IPS-11a (cell line): ENCODE measurements around the gene SORCS2.

Source experiments
- H3K4me3 ChIP-seq: one replicate; pipeline ENCODE4 v1.5.1; 2013; ENCODE audit warnings: low read depth, low read length, control low read depth

The SORCS2 gene

DNA sequence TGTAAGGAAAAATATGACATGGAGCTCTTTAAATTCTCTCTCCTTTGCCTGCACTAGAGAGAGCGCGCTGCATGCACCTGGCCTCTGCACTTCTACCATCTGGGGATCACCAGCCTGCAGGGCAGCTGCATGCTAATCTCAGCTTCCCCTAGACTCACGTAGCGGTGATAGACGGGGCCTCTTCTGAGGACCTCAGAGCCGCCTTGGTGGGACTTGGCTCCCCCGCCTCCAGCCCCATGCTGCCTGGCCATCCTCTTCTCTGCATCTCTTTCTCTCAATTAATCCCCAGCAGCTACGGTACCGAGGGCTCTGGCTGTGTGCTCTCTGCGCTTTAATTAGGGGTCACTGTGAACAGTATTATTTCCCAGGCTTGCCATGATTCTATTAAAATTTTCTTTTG is 295.2 kb downstream of the SORCS2 start:
- H3K4me3 ChIP-seq = no peak overlapping the region

DNA sequence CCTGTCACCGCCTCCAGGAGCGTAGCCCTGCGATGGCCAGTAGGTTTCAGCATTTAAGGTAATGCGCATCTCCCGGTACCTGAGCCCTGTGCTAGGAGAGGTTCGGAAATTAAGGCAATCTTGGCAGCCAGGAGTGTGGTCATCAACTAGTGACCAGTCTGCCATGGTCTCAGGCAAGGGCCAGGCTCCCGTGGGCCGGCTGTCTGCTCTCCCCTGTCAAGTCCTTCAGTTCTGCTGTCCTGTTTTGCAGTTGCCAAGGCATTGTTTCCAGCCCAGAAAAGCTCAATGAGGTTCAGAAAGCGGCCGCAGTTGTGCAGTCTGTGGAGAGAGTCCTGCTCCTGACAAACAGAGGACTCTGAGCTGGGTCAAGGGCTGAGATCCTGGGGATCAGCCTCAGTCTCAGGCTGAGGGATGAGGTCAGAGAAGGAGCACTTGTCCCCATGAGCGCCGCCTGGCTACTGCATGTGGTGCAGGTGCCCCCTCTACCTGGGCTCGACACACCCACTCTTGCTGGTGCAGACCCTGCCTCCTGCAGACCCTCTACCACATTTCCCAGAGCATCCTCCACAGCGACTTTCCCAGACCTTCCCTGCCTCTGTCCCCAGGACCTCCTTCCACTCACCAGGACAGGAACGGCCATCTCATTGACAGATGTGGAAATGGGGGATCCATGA is 295.8 kb downstream of the SORCS2 start:
- no peak overlapping the region for H3K4me3 ChIP-seq

DNA sequence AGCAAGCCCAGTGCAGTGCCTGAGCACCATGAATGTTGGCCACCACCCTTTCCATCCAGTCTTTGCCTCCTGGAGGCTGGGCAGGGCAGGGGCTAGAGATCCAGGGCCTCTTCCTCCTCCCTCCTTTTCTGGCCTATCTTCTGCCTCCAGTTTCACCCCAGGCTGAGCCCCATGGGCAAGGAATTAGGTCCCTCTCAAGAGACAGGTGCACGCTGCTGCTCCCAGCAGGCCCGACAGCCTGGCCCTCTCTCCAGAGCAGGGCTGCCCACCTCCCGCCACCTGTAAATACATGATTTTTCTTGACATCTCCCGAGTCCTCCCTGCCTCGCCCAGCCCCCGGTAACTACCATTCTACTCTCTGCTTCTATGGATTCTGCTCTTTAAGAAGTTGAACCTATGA is 299.6 kb downstream of the SORCS2 start:
- no peak overlapping the region for H3K4me3 ChIP-seq

DNA sequence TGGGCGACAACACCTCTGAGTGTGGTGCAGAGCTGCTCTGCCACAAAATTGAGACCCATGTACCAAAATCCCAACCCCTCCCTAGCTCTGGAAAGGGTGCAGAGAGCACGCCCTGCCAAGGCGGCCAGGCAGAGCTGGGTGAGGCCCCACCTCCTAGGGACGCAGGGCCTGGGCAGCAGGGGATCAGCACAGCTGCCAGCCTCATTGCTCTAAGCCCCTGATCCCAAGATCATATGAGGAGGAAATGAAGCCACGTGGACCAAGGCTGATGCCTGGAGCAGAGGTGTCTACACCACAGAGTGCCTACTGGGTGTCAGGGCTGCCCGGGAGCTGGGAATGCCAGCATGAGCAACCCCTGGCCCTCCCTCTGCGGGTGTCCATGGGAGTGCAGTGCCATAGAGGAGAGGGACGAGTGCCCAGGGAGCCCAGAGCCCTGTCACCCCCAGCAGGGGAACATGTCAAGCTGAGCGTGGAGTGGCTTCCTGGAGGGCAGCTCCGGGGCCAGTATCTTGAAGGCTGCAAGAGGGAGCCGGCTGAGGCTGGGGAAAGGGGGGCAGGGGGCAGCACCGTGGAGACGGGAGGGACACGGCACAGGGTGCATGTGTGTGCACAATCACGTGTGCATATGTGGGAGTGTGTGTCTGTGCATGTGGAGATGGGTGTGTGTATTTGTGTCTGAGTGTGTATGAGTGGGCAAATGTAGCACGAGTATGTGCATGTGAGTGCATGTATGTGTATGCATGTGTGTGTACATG is 306.3 kb downstream of the SORCS2 start:
- no peak overlapping the region for H3K4me3 ChIP-seq

DNA sequence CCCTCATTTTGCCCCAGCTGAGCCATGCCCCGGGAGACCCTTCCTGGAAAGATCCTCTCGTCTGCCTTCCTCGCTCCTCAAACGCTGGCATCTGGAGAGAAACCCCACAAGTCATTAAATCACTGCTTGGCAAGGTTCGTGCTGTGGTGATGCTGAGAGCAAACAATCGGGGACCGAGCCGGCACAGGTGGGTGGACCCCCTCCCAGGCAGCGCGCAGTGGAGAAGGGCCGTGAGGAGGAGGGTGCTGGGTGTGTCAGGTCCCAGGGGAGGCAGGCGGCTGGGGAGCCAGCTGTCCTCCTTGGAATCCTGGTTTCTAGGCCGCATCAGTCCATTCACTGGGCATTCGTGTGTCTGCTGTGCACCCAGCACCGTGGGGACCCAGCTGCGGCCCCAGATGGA is 307.3 kb downstream of the SORCS2 start:
- H3K4me3 ChIP-seq = no peak overlapping the region

DNA sequence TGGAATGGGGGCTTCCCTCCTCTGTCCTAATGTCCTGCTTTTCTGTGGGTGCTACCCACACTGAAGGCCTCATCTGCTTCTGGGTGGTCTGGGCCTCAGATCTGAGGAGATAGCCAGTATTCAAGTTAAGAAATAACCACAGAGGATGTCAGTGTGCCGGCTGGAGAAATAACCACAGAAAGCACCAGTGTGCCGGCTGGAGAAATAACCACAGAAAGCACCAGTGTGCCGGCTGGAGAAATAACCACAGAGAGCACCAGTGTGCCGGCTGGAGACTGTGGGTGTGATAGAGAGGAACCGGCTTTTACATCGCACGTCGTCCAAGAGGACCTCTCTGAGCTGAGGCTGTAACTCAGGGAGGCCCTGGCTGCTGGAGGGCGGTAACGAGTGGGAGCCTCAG is 308.1 kb downstream of the SORCS2 start:
- no peak overlapping the region for H3K4me3 ChIP-seq

DNA sequence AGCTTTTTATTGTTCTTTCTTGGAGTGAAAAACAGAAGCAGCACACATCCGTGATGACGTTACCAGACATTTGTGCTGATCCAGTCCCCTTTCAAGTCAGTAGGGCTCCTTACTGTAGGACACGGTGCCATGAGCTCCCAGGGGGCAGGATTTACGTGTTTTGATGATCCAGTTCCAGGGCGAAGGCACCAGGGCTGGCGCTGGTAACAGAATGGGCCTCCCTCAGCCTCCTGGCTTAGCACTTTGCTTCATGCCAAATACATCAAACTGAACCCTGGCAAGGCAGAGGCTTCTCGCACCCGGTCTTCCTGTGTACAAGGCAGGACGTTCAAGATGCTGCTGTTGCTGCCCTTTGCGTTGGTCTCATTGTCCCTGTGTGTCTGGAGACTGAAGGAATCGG is 309.0 kb downstream of the SORCS2 start:
- no peak overlapping the region for H3K4me3 ChIP-seq

DNA sequence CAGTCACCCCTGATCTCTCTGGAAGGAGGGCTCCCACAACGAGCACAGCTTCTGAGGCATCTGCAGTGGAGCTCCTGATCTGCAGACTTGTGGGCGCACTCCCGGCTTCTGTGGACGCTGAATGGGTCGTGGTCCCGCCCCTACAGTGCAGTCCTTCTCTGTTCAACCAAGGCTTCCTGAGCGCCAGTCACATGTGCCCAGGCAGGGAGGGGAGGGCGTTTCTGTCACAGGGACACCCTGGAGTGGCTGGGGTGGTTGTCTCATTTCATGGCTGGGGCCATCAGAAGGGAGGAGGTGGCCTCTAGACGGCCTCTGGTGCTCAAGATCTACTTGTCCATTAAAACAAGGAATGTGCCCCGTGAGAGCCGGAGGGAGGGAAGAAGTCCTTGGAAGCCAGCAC is 309.5 kb downstream of the SORCS2 start:
- H3K4me3 ChIP-seq = no peak overlapping the region

DNA sequence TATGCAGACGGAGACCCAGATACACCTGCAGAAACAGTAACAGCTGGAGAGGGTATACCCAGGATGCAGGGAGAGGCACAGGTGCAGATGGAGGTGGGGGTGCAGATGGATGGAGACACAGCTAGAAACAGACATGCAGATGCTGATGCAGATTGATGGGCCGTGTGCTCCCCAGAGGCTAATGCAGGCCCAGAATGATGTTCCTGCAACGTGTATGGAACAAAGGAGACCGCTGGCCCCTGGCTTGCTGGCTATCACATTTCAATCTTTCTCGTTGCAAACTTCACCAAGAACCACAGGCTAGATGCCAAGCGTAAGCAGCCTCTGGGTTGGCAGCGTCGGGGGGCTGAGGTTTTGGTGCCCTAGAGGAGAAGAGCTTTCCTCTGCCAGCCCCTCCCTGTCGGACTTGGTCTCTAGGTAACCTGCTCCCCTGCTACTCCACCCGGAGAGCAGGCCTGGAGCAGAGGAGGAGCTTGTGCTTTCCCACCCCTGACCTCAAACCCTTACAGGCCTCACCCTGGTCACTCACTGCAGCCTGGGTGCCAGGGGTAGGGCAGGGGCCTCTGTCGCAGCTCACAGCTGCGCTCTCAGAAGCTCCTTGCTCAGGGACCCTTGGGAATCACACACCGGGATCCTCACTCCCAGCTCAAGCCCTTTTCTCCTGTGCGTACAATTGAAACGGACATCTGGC is 311.4 kb downstream of the SORCS2 start:
- H3K4me3 ChIP-seq = no peak overlapping the region

DNA sequence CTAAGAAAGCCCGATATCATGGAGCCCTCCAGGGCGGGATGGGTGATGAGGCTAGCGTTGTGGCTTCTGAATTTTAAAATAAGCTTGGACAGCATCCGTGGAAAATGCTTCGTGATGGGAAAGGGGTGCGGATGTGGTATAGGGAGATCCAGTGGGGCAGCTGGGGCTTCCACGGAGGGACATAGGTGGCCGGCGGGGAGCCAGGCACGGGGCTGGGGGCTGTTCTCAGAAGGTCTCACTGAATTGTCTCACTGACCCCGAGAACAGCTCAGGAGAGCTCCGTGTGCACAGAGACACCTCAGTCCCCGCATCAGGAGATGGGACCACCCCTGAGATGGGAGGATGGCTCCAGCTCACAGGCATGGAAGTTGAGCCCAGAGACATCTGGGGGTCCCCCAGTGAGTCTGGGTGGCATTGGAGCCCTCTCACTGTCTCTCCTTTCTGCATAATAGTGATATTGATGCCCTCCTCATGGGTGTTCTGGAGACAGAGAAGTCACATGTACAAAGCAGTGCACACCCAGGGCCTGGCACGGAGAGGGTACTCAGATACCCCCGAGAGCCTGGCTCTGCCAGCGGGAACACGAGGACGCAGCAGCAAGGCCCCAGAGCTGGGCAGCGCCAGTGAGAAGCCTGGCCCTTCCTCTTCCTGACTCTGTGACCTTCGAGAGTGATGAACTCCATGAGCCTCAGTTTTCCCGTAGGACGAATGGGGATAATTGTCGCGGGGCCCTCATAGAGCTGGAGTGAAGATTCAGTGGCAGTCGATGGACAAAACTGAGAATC is 313.0 kb downstream of the SORCS2 start:
- H3K4me3 ChIP-seq = no peak overlapping the region

DNA sequence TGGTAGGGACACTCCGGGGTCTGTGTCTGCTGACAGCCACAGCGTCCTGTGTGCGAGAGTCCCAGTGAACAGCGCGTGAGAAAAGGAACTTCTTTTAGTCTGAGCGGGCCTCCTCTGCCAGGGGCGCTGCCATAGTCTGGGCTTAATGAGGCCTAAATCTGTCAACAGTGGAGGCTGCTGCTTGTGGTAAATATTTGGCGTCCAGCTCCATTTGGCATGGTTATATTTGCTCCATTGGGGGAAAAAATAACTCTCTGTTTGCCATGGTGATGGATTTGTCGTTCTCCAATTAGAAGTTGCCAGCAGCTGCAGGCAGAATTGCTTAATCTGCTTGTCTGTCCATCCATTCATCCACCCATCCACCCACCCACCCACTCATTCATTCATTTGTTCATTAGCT is 313.8 kb downstream of the SORCS2 start:
- H3K4me3 ChIP-seq = no peak overlapping the region

DNA sequence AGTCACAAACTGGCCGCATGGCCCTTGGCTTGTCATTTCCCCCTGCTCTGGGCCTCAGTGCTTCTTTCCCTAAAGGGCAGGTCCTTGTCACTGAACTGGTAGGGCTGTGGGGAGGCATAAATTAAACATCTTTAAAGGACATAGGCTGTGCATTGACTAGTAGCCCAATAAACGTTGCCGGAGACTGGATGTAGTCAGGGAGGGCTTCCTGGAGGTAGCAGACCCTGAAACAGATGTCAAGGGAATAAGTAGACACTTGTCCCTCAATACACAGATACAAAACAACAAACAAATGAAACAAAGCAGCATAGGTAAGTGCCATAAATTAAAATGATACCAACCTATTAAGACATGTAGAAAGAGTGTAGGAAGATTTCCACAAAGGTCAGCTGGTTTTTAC is 314.2 kb downstream of the SORCS2 start:
- H3K4me3 ChIP-seq = no peak overlapping the region

DNA sequence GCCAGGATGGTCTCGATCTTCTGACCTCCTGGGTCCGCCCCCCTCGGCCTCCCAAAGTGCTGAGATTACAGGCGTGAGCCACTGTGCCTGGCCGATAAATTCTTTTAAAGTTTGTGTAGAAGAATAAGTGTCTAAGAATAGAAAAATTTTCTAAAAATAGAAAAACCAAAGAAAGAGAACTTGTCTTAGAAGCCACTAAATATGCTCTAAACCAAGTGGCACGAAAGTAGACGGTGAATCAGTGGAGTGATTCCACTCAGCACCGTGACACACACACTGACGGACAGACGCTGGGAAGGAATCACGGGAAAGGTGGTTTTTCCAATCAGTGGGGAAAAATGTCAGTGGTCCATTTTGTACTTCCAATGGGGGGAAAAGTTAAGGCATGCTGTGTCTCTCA is 315.0 kb downstream of the SORCS2 start:
- H3K4me3 ChIP-seq = no peak overlapping the region

DNA sequence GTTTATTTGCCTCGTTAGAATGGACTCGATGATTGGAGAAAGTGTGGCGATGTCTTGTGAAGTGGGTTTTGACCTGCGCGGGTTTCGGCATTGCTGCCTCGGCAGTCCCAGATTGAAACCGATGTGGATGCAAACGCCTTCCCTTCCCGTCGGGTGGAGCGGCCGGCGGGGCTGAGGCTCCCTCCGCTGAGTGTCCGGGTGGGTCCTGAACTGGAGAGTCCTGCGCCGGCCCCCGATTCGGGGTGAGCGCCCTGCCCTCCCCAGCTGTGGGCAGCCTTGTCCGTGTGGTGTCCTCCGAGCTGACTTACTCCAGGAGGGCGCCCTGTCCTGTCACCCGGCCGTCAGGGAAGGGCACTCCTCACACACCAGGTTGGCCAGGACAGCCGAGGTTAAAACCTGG is 317.7 kb downstream of the SORCS2 start:
- no peak overlapping the region for H3K4me3 ChIP-seq

DNA sequence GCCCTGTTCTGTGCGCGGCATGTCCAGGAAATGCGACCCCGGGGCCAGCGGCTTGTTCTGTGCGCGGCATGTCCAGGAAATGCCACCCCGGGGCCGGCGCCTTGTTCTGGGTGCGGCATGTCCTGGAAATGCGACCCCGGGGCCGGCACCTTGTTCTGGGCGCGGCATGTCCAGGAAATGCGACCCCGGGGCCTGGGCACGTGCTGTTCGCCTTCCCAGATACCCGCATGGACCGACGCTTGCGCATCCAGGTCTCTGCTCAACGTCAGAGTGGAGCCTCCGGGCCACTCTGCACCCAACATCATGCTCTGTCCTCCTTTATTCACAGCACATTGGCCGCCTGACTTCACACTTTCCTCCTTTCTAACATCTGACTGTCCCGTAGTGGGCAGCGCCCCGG is 318.2 kb downstream of the SORCS2 start:
- no peak overlapping the region for H3K4me3 ChIP-seq

DNA sequence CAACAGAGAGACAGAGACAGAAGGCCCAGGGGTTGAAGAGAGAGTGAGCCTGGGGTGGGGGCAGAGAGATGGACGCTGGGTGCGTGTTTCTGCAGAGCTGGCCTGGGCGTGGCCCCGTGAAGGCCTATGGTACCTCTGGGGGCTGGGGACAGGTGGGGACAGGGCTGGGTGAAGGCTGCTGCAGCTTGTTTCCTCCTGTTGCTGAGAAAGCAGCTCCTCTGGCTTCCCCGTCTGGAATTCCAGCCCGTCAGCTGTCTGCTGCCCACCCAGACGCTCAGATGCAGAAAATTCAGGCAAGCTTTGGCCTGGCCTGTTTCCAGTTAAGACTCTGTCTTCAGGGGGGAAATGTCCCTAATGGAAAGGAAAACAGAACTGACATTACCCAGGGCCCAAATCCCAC is 319.2 kb downstream of the SORCS2 start:
- no peak overlapping the region for H3K4me3 ChIP-seq

DNA sequence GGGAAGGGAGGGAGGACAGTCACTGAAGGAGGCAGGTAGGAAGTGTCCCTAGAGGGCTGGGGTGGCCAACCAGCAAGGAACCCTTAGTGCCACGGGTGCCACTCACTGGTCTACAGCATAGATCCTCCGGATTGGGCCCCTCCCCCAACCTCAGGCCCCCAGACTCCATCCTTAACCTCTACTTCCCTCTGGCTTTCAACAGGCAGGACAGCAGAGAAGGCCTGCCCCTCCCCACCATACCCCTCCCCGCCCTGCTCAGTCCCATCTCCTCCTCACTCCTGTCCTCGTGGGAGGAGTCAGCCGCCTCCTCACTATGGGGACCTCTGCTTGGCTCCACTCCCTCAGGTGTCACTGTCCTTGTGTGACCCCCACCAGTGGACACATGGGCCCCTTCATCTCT is 320.1 kb downstream of the SORCS2 start:
- H3K4me3 ChIP-seq = no peak overlapping the region

DNA sequence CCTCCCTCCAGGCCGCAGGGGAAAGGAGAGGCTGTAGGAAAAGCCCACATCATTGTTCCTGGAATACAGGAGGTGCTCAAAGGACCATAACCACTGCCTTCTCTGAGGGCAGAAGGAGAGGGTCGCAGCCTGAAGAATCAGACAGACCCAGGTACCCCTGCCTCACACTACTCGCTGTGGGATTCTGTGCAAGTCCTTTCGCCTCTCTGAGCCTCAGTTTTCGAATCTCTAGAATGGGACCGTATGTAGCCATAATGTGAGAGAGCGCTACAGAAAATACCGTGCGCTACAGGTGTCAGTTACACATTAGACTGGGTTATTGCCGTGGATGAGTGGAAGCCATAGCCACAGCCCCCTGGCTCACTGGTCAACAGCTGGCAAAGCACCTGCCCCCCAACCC is 320.6 kb downstream of the SORCS2 start:
- no peak overlapping the region for H3K4me3 ChIP-seq

DNA sequence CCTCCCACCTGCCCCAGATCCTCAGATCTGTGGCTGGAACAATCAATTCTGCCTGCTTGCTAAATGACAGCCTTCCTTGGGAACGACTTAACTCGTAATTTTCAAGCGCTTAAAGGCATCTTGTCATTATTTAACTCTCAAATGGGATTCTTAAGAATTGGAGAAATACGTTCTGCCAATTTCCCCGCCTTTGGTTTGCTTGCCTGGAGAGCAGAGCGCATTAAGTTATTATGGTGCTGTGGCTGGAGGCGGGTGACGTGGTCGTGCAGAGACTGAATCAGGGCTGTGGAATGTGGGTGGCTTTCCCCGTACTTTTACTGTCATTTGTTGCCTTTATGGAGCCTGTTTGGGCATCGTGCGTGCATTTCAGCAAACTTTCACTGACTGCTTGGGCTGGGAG is 321.3 kb downstream of the SORCS2 start:
- no peak overlapping the region for H3K4me3 ChIP-seq

DNA sequence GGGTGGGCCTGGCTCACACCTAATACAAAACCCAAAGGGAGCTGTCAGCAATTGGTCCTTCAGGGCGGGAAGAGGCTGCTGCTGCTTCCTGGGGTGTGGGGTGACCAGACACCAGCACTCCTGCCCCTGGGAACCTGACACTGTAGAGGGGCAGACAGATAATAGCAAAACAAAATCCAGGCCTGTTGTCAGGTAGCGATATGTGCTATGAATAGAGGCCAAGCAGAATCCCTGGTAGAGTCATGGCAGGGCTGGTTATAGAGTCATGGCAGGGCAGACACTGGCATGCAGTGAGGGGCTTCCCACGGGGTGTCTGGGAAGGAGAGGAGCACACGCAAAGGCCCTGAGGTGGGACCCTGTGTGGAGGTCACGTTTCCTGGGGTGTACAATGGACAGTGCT is 321.9 kb downstream of the SORCS2 start:
- H3K4me3 ChIP-seq = no peak overlapping the region

DNA sequence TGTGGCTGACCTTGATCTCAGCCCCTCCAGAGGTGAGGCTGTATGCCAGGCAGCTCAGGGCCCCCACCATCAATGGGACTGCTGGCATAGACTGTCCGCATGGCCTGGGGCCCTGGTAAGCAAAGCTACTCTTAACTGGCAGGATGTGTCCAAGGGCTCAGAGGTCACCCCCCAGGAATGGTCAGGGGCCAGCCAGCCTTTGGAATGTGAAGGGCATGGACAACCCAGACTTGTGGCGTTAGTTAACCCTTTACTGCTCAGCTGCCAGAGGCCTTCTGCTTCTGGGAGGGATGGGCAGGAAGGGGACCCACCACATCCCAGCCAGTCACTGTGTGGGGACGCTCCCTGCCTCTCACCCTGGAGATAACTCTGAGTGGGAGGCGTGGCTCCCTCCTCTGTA is 322.5 kb downstream of the SORCS2 start:
- H3K4me3 ChIP-seq = no peak overlapping the region
